ENCODE measurements around the gene CCDC106.

DNA sequence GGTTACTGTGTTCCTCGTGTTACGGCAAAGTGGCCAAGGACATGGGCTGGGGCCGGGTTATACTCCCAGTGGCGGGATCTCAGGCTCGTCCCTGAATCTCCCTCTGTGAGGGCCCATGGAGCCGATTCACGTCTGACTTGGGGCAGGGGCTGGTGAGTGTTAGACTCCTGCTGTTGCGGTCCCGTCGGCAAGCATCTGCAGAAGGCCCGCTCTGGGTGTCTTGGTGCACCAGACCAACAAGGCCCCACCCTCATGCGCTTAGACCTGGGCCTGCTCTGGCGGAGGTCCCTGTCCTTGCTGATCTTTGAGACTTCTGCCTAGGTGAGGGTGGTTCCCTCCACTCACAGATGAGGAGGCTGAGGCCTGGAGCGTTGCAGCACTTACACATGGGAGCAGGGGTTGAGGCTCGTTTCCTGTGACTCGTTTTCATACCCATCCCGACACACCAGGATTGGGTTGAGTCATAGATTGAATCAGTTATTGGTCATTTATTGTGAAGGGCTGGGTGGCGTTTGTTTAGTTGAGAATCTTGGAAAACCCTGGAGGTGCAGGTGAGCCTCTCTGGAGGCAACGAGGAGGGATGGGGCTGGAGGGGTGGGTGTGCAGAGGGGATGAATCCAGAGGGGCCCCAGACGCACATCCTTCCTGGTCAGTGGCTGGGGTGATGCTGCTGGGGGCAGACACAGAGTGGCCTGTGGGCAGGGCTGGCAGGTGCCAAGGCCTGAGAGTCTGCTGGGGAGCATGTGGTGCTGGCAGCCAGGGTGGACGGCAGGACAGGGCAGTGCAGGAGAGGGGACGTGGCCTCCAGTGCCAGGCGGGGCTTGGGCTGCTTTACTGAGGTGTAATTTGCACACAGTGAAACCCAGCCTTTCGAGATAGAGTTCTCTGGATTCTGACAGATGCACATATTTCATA is 31.6 kb downstream of the CCDC106 start:
- TF ChIP-seq ZNF2 (tag by site-specific recombination; IDR thresholded peaks at IDR 0.05) (no peak), ZNF792 (tag by site-specific recombination; IDR thresholded peaks at IDR 0.05) (no peak), ZNF561 (tag by site-specific recombination; IDR thresholded peaks at IDR 0.05; ENCODE audit: borderline replicate concordance) (no peak)
- TF ChIP-seq, protein P1, sequence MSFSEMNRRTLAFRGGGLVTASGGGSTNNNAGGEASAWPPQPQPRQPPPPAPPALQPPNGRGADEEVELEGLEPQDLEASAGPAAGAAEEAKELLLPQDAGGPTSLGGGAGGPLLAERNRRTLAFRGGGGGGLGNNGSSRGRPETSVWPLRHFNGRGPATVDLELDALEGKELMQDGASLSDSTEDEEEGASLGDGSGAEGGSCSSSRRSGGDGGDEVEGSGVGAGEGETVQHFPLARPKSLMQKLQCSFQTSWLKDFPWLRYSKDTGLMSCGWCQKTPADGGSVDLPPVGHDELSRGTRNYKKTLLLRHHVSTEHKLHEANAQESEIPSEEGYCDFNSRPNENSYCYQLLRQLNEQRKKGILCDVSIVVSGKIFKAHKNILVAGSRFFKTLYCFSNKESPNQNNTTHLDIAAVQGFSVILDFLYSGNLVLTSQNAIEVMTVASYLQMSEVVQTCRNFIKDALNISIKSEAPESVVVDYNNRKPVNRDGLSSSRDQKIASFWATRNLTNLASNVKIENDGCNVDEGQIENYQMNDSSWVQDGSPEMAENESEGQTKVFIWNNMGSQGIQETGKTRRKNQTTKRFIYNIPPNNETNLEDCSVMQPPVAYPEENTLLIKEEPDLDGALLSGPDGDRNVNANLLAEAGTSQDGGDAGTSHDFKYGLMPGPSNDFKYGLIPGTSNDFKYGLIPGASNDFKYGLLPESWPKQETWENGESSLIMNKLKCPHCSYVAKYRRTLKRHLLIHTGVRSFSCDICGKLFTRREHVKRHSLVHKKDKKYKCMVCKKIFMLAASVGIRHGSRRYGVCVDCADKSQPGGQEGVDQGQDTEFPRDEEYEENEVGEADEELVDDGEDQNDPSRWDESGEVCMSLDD (tag by site-specific recombination; IDR thresholded peaks at IDR 0.05): no peak
- TF ChIP-seq, protein P2, sequence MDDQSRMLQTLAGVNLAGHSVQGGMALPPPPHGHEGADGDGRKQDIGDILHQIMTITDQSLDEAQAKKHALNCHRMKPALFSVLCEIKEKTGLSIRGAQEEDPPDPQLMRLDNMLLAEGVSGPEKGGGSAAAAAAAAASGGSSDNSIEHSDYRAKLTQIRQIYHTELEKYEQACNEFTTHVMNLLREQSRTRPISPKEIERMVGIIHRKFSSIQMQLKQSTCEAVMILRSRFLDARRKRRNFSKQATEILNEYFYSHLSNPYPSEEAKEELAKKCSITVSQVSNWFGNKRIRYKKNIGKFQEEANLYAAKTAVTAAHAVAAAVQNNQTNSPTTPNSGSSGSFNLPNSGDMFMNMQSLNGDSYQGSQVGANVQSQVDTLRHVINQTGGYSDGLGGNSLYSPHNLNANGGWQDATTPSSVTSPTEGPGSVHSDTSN (CRISPR knock-in tag; IDR thresholded peaks at IDR 0.05): no peak
